ENCODE data around the gene NRG3.

Gene NRG3

DNA sequence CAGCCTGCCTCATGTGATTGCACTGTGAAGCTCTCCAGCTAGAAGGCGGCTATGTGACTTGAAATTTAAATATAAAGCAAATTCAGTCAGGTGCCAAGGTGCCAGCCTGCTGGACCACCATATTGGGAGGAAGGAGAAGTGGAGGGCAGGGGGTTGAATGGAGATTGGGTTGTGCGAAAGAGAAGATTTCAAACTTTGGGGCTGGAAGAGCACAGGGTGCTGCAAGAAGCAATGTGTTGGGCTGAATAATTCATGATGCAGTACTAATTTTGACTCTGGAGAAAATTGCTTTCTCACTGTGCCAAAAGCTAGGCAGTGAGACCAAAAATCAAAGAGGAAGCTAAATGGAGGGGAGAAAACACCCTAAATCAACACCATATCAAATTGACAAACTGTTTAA is 335.3 kb downstream of the NRG3 start:
- H3K4me1 Mint-ChIP-seq: no peaks in the 10 kb centered on the region
- H3K9me3 Mint-ChIP-seq: peaks cover under 1 to 4% of the 10 kb centered on the region in 2 donors
- H3K27me3 Mint-ChIP-seq: no peaks in the 10 kb centered on the region
- no peaks in the 10 kb centered on the region for H3K36me3 Mint-ChIP-seq
- DNase-seq: no peak
- peak overlapping the region; percentile 53 for H3K27ac Mint-ChIP-seq
- no peak for ATAC-seq (replicated peaks)
- no peak overlapping the region for H3K4me3 Mint-ChIP-seq

DNA sequence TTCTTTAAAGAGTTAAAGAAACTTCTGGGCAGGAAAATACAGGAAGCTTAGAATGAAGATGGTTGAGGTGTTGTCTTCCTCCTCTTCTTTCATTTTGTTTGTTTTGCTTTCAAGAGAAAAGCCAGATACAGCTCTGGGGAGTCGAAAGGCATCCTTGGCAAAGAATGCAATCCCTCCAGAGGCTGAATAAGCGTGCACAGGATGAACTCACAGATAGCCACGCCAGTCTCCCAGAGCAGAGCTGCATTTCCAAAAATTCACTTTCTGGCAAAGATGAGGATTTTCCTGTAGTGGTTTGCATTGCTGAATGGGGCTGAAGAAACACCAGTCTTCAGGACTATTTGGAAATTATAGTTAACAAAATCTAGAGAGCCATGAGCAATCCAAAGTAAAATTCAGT is 336.4 kb downstream of the NRG3 start:
- Mint-ChIP-seq H3K9me3 (peaks cover 0 to 4% of the 10 kb centered on the region in 2 donors), H3K4me3 (no peak overlapping the region), H3K27ac (no peak overlapping the region), H3K4me1 (no peaks in the 10 kb centered on the region), H3K36me3 (no peaks in the 10 kb centered on the region), H3K27me3 (no peaks in the 10 kb centered on the region)
- DNase-seq (no peak), ATAC-seq (replicated peaks) (no peak)

DNA sequence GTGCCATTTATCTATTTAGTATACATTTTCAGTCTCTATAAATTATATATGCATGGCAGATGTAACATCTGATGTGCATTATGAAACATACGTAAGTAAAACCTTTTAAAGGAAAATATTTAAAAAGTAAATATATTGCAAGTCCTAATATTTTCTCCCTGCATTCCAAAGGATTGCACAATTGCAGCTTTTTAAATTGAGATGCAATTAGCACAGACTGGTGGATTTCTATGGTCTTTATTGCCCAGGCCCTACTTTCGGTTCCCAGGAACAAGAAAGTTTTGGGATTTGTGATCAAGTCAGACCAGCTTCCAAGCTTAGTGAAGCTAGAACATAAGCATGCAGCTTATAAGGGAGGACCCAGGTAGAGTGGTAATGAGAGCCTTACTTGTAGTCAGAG is 337.8 kb downstream of the NRG3 start:
- H3K9me3 Mint-ChIP-seq: peaks cover 0 to 4% of the 10 kb centered on the region in 2 donors
- H3K4me3 Mint-ChIP-seq: no peak overlapping the region
- H3K27me3 Mint-ChIP-seq: no peaks in the 10 kb centered on the region
- no peak overlapping the region for H3K27ac Mint-ChIP-seq
- no peaks in the 10 kb centered on the region for H3K4me1 Mint-ChIP-seq
- H3K36me3 Mint-ChIP-seq: no peaks in the 10 kb centered on the region
- DNase-seq (no peak), ATAC-seq (replicated peaks) (no peak)

DNA sequence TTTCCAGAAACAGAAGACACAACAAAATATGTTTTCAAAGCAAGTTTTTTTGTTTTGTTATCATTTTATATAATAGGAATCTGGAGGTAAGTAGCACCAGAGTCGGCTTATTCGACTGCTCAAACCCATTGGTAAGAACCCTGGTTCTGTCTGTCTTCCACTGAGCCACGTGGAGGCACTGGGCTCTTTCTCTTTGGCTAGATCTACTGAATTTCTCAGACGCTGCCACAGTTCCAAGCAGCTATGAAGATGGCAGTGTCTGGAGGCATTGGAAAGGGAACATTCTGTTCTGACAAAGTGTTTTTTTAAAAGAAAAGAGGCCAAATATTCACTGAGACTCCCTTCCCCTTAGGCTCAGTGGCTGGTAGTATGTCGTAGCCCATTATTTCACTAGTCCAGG is 338.8 kb downstream of the NRG3 start:
- no peak for ATAC-seq (replicated peaks)
- H3K27me3 Mint-ChIP-seq: no peaks in the 10 kb centered on the region
- H3K36me3 Mint-ChIP-seq: no peaks in the 10 kb centered on the region
- H3K4me3 Mint-ChIP-seq: no peak overlapping the region
- no peak for DNase-seq
- H3K9me3 Mint-ChIP-seq: peaks cover 0 to 4% of the 10 kb centered on the region in 2 donors
- H3K4me1 Mint-ChIP-seq: no peaks in the 10 kb centered on the region
- no peak overlapping the region for H3K27ac Mint-ChIP-seq

DNA sequence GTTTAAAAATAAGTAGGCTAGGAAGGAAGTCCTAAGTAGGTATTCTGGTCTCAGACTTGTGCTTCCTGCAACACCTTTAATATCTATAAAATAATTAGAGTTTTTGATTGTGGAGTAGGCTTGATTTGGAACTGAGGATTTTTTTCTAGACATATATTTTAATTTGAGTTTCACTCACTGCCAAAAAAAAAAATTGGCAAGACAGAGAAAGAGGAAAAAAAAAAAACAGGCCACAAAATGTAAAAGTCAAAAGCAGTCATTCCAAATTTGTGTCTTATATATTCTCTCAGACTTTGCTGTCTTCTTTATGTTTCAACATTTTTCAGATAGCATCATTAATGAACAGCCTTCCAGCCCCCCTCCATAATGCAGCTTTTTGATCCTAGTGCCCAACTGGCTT is 346.1 kb downstream of the NRG3 start:
- no peak for DNase-seq
- H3K27ac Mint-ChIP-seq: no peak overlapping the region
- no peak overlapping the region for H3K4me3 Mint-ChIP-seq
- no peaks in the 10 kb centered on the region for H3K4me1 Mint-ChIP-seq
- peaks cover 0 to 1% of the 10 kb centered on the region in 2 donors for H3K9me3 Mint-ChIP-seq
- H3K36me3 Mint-ChIP-seq: no peaks in the 10 kb centered on the region
- ATAC-seq (replicated peaks): no peak
- H3K27me3 Mint-ChIP-seq: no peaks in the 10 kb centered on the region

DNA sequence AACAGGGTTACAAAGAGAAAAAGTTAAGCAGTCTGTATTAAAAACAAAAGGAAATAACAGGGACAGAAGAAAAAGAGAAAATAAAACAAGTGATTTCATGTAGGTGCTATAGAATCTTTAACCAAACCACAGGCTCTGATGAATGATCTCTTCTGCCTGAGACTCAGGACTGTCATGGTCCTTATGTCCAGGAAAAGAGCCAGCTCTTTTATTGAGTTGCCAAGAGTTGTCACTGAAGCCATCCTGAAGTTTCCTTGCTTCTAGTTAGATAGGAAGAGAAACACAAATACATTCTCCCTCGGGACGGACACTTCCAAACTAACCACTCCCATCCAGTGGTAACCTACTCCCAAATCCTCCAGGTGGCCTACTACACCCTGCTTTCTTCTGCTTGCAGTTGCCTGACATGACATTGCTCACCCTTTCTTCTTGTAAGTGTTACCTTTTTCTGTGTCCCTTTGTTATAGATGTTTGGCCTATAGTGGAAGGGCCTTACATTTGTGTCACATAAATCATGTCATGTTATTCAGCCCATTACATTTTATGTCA is 346.7 kb downstream of the NRG3 start:
- no peak overlapping the region for H3K27ac Mint-ChIP-seq
- DNase-seq (no peak), ATAC-seq (replicated peaks) (peak in 1 of 2 donors; percentile 10)
- H3K4me1 Mint-ChIP-seq: no peaks in the 10 kb centered on the region
- no peaks in the 10 kb centered on the region for H3K27me3 Mint-ChIP-seq
- H3K9me3 Mint-ChIP-seq: peaks cover 0 to 1% of the 10 kb centered on the region in 2 donors
- no peak overlapping the region for H3K4me3 Mint-ChIP-seq
- H3K36me3 Mint-ChIP-seq: no peaks in the 10 kb centered on the region

DNA sequence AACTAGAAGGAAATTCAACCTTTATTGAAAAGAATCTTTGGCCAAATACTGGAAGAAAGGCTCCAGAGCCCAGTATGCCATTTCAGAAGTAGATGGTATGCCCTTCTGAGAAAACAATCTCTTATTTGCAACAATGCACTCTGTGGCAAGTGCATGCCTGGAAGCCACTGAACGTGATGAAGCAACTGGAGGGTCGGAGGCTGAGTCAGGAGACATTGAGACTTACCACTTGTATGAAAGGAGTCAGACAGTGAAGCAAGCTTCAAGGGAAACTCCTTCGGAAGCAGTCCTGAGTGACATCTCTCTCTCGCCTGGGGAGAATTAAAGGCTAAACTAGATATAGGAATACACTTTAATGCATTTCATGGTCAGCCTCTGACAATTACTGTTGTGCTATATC is 353.7 kb downstream of the NRG3 start:
- Mint-ChIP-seq H3K9me3 (peaks cover 6 to 7% of the 10 kb centered on the region in 2 donors), H3K4me3 (no peak overlapping the region), H3K27ac (no peak overlapping the region), H3K27me3 (no peaks in the 10 kb centered on the region), H3K4me1 (no peaks in the 10 kb centered on the region), H3K36me3 (no peaks in the 10 kb centered on the region)
- no peak for DNase-seq
- no peak for ATAC-seq (replicated peaks)

DNA sequence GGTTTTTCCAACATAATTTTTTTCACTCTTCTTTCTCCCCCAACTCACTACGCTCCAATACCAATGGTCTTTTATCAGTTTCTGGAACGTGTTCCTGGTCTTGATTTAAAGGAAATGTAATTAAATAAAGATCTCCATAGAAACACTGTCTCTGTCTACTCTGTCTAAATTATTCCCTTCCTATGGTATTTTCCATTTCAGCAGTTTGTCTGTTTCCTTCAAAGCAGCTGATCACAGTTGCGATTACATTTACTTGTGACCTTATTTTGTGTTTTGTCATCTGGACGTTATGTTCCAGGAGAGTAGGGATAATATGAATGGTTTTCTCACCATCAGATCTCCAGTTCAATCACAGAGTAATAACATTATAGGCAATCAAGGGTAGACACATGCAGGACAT is 359.2 kb downstream of the NRG3 start:
- ATAC-seq (replicated peaks): no peak
- Mint-ChIP-seq H3K36me3 (no peaks in the 10 kb centered on the region), H3K27me3 (no peaks in the 10 kb centered on the region), H3K4me1 (no peaks in the 10 kb centered on the region), H3K9me3 (peaks cover 6 to 11% of the 10 kb centered on the region in 2 donors), H3K4me3 (no peak overlapping the region), H3K27ac (no peak overlapping the region)
- no peak for DNase-seq

DNA sequence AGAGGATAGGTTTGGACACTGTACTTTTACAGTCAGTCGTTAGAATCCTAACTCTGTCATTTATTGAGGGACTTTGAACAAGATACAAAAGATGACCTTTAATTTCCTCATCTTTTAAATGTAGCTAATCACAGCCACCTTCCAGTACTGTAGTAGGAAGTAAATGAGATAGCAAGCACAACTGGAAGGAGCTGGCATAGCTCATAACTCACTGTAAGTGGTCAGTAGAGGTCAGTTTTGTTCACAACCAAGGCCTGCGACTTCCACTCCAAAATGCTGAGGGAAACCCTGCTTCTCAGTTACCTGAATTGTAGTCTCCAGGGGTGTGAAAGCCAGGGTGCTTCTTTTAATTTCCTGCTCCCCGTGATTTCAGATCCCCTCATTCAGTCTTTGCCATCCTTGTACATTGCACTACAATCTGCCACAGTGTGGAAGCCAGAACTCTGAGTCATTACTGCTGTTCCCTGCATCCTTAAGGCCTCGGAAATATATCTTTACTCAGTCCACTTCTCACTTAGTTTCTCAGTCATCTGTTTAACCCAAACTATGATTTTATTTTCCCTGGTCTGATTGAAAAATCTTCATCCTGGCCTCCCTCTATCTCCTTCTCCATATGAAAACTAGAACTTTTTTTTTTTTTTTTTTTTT is 361.2 kb downstream of the NRG3 start:
- peaks cover 2 to 6% of the 10 kb centered on the region in 2 donors for H3K9me3 Mint-ChIP-seq
- H3K27me3 Mint-ChIP-seq: no peaks in the 10 kb centered on the region
- no peaks in the 10 kb centered on the region for H3K36me3 Mint-ChIP-seq
- no peak for ATAC-seq (replicated peaks)
- H3K27ac Mint-ChIP-seq: no peak overlapping the region
- H3K4me1 Mint-ChIP-seq: no peaks in the 10 kb centered on the region
- no peak for DNase-seq
- no peak overlapping the region for H3K4me3 Mint-ChIP-seq

DNA sequence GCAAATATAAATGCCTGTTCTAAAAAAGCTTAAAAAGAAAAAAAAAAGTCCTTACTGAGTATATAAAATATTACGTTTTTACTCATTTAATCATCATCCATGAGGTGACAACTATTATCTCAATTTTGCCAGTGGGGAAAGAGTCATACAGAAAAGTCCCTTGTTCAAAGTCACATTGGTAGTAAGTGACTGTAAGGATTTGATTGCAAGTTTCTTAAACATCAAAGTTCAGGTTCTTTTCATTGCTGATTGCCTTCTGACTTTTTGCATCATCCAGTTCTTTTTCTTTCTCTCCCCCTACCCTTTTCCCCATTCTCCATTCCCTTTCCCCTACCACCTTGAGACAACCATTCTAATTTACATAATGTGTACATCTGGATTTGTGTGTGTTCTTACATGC is 363.3 kb downstream of the NRG3 start:
- H3K4me1 Mint-ChIP-seq: no peaks in the 10 kb centered on the region
- no peak overlapping the region for H3K4me3 Mint-ChIP-seq
- H3K27ac Mint-ChIP-seq: no peak overlapping the region
- ATAC-seq (replicated peaks) (no peak), DNase-seq (no peak)
- peaks cover 0 to 6% of the 10 kb centered on the region in 2 donors for H3K9me3 Mint-ChIP-seq
- no peaks in the 10 kb centered on the region for H3K27me3 Mint-ChIP-seq
- no peaks in the 10 kb centered on the region for H3K36me3 Mint-ChIP-seq

DNA sequence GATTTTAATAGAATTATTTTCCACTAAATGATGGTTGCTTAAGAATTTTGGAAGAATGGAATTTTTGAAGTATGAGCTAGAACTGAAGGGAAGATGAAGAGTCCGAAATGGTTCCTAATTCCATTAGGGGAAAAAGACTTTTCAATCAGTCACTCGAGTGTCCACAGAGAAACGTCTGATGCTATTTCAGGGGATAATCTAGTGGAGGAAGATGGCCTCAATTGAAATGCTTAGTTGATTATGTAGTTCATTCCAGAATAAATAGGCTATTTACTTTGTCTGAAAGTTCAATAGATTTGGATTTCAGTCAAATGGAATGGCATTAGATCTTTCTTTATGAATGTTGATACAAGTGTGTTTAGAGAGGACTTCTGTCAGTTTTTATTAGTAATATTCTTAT is 365.4 kb downstream of the NRG3 start:
- DNase-seq: no peak
- no peak for ATAC-seq (replicated peaks)
- no peak overlapping the region for H3K4me3 Mint-ChIP-seq
- no peaks in the 10 kb centered on the region for H3K9me3 Mint-ChIP-seq
- H3K36me3 Mint-ChIP-seq: no peaks in the 10 kb centered on the region
- H3K27ac Mint-ChIP-seq: no peak overlapping the region
- H3K4me1 Mint-ChIP-seq: no peaks in the 10 kb centered on the region
- H3K27me3 Mint-ChIP-seq: no peaks in the 10 kb centered on the region

DNA sequence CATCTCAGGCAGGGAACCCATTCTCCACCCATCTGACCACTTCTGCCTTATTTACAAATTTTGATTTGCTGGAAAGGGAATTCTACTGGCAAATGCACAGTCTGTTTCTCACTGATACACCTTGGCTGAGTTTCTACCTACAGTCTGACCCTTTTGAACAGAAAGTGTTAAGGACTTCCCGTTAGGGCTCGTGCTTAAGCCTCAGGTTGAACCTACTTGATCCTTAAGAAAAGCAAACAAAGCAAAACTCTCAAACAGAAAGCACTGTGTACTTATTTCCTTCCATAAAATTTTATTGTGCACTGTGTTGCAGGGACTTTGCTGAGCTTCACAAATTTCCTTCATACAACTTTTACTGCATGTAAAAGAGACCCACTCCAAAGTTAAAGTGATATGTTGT is 367.8 kb downstream of the NRG3 start:
- no peak for ATAC-seq (replicated peaks)
- Mint-ChIP-seq H3K4me3 (no peak overlapping the region), H3K36me3 (no peaks in the 10 kb centered on the region)

DNA sequence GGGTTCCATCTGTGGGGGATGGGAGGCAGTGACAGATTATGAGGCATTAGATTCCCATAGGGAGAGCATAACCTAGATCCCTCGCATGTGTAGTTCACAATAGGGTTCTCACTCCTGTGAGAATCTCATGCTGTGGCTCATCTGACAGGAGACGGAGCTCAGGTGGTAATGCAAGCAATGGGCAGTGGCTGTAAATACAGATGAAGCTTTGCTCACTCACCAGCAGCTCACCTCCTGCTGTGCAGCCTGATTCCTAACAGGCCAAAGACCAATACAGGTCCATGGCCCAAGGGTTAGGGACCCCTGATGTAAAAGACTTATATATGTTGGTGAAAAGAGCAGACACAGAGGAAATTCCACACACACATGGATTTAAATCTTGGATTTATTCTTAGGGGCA is 370.2 kb downstream of the NRG3 start:
- DNase-seq: no peak
- Mint-ChIP-seq H3K27ac (no peak overlapping the region), H3K27me3 (no peaks in the 10 kb centered on the region), H3K4me1 (no peaks in the 10 kb centered on the region), H3K4me3 (no peak overlapping the region), H3K9me3 (no peaks in the 10 kb centered on the region), H3K36me3 (no peaks in the 10 kb centered on the region)
- no peak for ATAC-seq (replicated peaks)

More for the DNA sequence above, 367.8 kb downstream of the NRG3 start:
- no peaks in the 10 kb centered on the region for H3K4me1 Mint-ChIP-seq
- no peak overlapping the region for H3K27ac Mint-ChIP-seq
- no peak for DNase-seq
- no peaks in the 10 kb centered on the region for H3K9me3 Mint-ChIP-seq
- no peaks in the 10 kb centered on the region for H3K27me3 Mint-ChIP-seq

DNA sequence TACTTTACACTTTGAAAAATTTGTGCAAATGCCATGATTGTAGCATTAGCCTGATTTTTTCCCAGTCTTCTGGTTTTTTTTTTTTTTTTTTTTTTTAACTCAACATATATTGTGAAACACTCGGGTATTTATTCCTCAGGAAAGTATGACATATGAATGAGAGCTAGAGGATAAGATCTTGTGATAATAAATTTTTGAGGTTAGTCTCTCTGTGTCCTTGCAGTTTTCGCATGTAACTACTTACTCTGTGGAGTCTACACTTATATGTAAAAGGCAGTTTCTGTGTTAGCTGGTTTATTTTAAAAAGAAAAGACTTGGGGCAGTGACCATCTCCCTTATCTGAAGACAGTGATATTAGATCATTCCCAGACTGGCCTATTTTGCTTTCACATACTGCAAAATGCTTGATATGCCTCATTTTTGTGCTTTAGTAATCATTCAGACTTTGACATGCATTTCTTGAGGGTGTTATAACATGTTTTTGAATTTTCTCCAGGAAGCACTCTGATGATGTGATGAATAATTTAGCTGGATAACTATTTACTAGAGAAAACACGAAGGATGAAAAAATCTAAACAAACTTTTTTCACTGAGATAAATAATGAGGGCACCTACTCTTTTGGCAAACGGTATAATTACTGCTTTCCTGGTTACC is 371.0 kb downstream of the NRG3 start:
- DNase-seq (no peak), ATAC-seq (replicated peaks) (no peak)
- Mint-ChIP-seq H3K4me1 (no peaks in the 10 kb centered on the region), H3K27ac (no peak overlapping the region), H3K9me3 (no peaks in the 10 kb centered on the region), H3K27me3 (no peaks in the 10 kb centered on the region), H3K4me3 (no peak overlapping the region), H3K36me3 (no peaks in the 10 kb centered on the region)

DNA sequence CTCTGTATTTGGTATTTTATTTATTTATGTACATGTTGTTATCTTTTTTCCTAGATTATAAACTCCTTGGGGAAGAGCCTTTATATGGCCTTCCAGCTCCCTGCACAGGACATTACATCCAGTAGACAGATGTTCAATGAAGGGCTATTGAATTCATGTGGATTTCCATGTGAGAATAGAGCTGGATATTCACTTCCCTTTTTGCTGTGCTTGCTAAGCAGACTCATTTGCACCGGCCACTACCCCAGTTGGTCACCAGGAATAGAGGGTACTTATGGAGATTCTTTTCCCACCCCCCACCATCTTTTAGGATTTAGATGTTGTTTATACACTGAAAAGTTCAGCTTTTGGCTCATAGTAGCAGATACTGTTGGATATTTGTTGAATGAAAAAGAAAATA is 374.1 kb downstream of the NRG3 start:
- DNase-seq (no peak), ATAC-seq (replicated peaks) (no peak)
- H3K4me3 Mint-ChIP-seq: no peak overlapping the region
- peaks cover 0 to 5% of the 10 kb centered on the region in 2 donors for H3K9me3 Mint-ChIP-seq
- no peaks in the 10 kb centered on the region for H3K4me1 Mint-ChIP-seq
- H3K27ac Mint-ChIP-seq: no peak overlapping the region
- H3K36me3 Mint-ChIP-seq: no peaks in the 10 kb centered on the region
- H3K27me3 Mint-ChIP-seq: no peaks in the 10 kb centered on the region
